ENCODE measurements around the gene GSTA4. TPM values are rescaled to one million over a fixed set of nuclear protein-coding genes. Genes with fewer than 3 reads are reported as not detected.
"Not testable (repeated sequence)": the region's sequence is repeated elsewhere in the genome, so short reads cannot be mapped to it uniquely, and the experiment has no call there.

Gene GSTA4
- total and polyA plus RNA-seq, 10 donors, result 8.5 to 23.3 (median 15.0) TPM

- Histone ChIP-seq H3K27me3 (replicated peaks in 1 of 7) (no peaks in the 10 kb centered on the region), H3K4me1 (no peaks in the 10 kb centered on the region), H3K9me3 (no peaks in the 10 kb centered on the region), H3K27ac (no peak overlapping the region), H3K36me3 (peaks cover 8 to 100% (median 88%) of the 10 kb centered on the region in 6 donors), H3K4me3 (no peak overlapping the region)
- no peak for DNase-seq
- TF ChIP-seq POLR2AphosphoS5 (IDR thresholded peaks at IDR 0.05), result no peak
- TF ChIP-seq CTCF (IDR thresholded peaks at IDR 0.05 in 8 of 11, conservative IDR thresholded peaks at IDR 0.05 in 3 of 11), result no peak
- no peak for TF ChIP-seq POLR2A (IDR thresholded peaks at IDR 0.05)
- intact Hi-C loops (cut with DNase I; ENCODE audit: low total_unique reads), result no loop called here
- WGBS, 5 donors, result 71 to 100% (median 94%) methylated on average over 1 of the region's 1 CpG
Measured at GRCh38 chr6:53011979-53012378, 16.9 kb upstream of the GSTA4 start.

GRCh38 chr6:53010504-53010903, 15.4 kb upstream of the GSTA4 start:
- TF ChIP-seq CTCF (IDR thresholded peaks at IDR 0.05 in 8 of 11, conservative IDR thresholded peaks at IDR 0.05 in 3 of 11) (no peak), POLR2A (IDR thresholded peaks at IDR 0.05) (no peak)
- Histone ChIP-seq H3K4me1 (no peaks in the 10 kb centered on the region), H3K27ac (no peak overlapping the region), H3K27me3 (replicated peaks in 1 of 7) (no peaks in the 10 kb centered on the region), H3K36me3 (peaks cover 8 to 100% (median 87%) of the 10 kb centered on the region in 6 donors), H3K4me3 (no peak overlapping the region), H3K9me3 (no peaks in the 10 kb centered on the region)
- intact Hi-C loops (cut with DNase I; ENCODE audit: low total_unique reads), result no loop called here
- no peak for DNase-seq
- 96 to 100% (median 100%) methylated on average over 1 of the region's 1 CpG for WGBS, 5 donors

GRCh38 chr6:53009511-53009910, 14.4 kb upstream of the GSTA4 start:
- peaks cover 8 to 100% (median 88%) of the 10 kb centered on the region in 6 donors for H3K36me3 ChIP-seq
- no peak overlapping the region for H3K27ac ChIP-seq
- H3K4me3 ChIP-seq, result no peak overlapping the region
- no peak for DNase-seq
- no peaks in the 10 kb centered on the region for H3K9me3 ChIP-seq
- H3K27me3 ChIP-seq (replicated peaks in 1 of 7), result no peaks in the 10 kb centered on the region
- H3K4me1 ChIP-seq, result no peaks in the 10 kb centered on the region
- WGBS, 5 donors, result 93 to 97% (median 97%) methylated on average over 3 of the region's 3 CpGs
- no peak for TF ChIP-seq CTCF (IDR thresholded peaks at IDR 0.05 in 8 of 11, conservative IDR thresholded peaks at IDR 0.05 in 3 of 11)
- no peak for TF ChIP-seq POLR2A (IDR thresholded peaks at IDR 0.05)
- TF ChIP-seq POLR2AphosphoS5 (IDR thresholded peaks at IDR 0.05), result no peak
- intact Hi-C loops (cut with DNase I; ENCODE audit: low total_unique reads), result no loop called here

GRCh38 chr6:53009056-53009455, 14.0 kb upstream of the GSTA4 start:
- peaks cover 8 to 100% (median 90%) of the 10 kb centered on the region in 6 donors for H3K36me3 ChIP-seq
- H3K9me3 ChIP-seq, result no peaks in the 10 kb centered on the region
- H3K4me3 ChIP-seq, result no peak overlapping the region
- H3K27ac ChIP-seq, result no peak overlapping the region
- intact Hi-C loops (cut with DNase I; ENCODE audit: low total_unique reads), result no loop called here
- no peak for DNase-seq
- no peaks in the 10 kb centered on the region for H3K4me1 ChIP-seq
- H3K27me3 ChIP-seq (replicated peaks in 1 of 7), result no peaks in the 10 kb centered on the region
- 79 to 100% (median 91%) methylated on average over 2 of the region's 2 CpGs for WGBS, 5 donors
- no peak for TF ChIP-seq POLR2A (IDR thresholded peaks at IDR 0.05)

- intact Hi-C loops (cut with DNase I; ENCODE audit: low total_unique reads); H3K27me3 ChIP-seq (replicated peaks in 1 of 7); H3K4me1 ChIP-seq; DNase-seq; H3K4me3 ChIP-seq; H3K27ac ChIP-seq; H3K9me3 ChIP-seq: not testable (repeated sequence)
- 95 to 99% (median 97%) methylated on average over 4 of the region's 4 CpGs for WGBS, 5 donors
- H3K36me3 ChIP-seq, result peaks cover 8 to 100% (median 88%) of the 10 kb centered on the region in 6 donors
Measured at GRCh38 chr6:53008192-53008687, 13.2 kb upstream of the GSTA4 start.

Data from spleen (tissue), 11 donors.